ENCODE measurements around the gene GPR139.
A peak's percentile ranks its signal among the peaks of the same experiment; 100 is the strongest.

GPR139 gene

GRCh38 chr16:20051611-20052010 is 22.1 kb downstream of the GPR139 start:
- DNase-seq: no peak

DNA sequence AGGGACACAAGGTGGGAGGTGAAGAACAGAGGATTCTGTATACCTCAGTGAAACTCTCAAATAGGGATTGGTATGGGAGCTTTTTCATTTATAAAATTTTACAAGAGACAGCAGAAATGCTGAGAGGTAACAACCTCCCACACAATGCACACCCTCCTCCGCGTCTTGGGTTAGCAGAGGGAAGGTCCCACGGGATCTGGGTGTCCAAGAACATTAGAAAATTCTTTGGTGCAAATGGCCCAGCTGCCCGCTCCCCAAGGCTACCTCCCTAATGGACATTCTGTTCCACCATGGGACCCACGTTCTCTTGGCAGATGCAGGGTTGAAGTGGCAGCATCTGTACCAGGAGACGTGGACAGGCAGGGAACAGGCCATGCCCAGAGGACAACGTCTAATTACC is 22.5 kb downstream of the GPR139 start:
- no peak for DNase-seq

DNA sequence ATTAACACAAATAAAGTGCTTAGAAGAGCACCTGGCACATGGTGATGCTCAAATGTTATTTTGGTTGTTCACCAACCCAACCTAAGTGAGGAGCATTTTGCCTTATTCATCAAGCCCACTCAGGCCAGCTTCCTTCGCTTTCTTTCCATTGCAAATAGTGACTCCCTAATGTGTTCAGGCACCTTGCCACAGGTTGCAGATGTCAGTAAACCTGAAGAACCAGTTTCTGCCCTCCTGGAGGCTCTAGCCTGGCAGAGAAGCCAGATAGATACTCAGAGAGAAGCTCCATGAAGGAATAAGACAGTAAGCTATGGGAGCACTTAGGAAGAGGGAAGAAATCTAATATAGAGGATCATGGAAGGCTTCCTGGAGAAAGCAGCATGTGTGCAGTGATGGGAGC is 23.9 kb downstream of the GPR139 start:
- DNase-seq: peak; percentile 42

- DNase-seq: no peak
Measured at GRCh38 chr16:20045886-20046285, 27.8 kb downstream of the GPR139 start.

DNA sequence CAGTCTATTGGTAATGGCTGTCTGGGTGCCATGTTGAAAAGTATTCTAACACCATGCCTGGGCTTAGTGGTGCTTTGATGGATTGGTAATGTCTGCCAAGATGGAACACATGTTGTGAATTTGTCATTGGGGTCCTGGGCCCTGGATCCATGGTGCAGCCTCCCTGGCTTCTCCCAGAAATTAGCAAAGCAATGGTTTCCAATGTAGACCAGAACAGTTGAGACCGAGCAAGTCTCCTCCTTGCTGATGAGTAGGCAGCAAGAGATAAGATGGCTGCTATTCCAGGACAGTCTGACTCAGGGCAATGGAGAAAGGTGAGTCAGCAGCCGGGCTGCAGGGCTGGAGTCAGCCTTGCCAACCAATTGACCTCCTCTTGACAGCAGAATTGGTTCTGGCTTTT is 30.8 kb downstream of the GPR139 start:
- peak; percentile 21 for DNase-seq

GRCh38 chr16:20041924-20042596 is 31.6 kb downstream of the GPR139 start:
- no peak for DNase-seq

GRCh38 chr16:20040011-20040410 is 33.7 kb downstream of the GPR139 start:
- DNase-seq: no peak

GRCh38 chr16:20029611-20030010 is 44.1 kb downstream of the GPR139 start:
- DNase-seq: no peak

DNA sequence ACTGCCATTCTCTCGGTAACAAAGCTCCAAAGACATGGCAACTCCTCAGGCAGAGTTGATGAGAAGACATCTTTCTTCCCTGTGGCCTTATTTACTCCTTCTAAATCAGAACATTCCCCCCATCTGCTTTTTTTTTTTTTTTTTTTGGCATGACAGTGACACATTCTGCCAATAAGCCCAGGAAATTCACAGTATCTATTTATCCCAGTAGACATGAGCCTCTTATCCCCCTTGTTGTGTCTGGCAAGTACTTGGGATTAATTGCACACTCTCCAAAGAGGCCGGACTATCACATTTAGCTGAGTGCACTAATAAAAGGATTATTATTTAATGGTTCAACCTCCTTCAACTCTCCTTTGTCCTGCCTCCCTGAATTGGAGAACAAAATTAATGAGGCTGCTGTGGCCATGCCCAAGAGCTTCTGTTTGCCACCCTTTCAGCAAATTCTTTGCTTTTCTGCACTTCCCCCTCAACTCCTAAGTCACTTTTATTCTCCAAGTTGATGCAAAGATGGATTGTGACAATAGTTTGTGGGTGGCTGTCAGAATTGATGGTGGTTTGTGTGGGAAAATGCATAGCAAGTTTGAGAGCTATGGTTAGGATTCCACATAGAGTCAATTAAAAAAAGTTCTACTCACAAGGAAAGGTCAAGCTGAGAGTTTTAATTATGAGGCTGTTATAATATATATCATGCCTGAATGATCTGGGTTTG is 47.2 kb downstream of the GPR139 start:
- no peak for DNase-seq

- peak; percentile 15 for DNase-seq
Measured at GRCh38 chr16:20023190-20023589, 50.5 kb downstream of the GPR139 start.

DNA sequence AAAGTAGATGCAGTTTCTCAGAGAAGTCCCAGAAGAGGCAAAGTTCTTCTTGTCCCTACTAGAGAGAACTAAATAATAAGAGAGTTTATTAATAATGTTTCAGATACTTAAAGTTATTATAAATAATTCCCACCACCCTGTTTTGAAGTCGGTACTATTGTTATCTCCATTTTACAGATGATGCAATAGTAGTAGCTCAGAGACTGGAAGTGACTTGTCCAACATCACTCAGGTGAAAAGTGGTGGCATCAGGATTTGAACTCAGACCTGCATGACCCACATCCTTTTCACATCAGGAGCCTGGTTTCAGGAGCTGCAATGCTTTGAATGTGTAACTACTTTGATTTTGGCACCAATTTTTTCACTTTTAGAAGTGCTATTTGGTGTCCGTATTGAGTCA is 52.7 kb downstream of the GPR139 start:
- no peak for DNase-seq

- DNase-seq: no peak
Measured at GRCh38 chr16:20020083-20020482, 53.6 kb downstream of the GPR139 start.

DNA sequence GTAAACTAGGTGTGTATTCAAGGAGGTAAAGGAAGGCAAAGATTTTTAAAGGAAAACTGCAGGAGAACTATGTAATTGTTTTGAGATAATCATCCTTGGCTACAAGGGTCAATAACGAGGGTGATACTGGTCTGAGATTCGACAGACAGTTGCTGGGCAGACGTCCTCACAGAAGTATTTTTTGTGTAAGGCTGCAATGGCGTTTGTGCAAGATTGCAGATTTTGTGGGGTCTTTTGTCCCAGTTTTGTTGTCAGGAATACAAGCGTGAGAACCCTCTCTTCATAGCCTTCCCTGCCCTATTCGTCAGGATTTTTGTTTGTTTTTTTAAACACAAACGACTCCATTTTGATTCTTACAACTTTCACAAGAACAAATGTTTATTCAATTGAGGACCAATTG is 57.5 kb downstream of the GPR139 start:
- DNase-seq: no peak

- no peak for DNase-seq
Measured at GRCh38 chr16:20004931-20005330, 68.8 kb downstream of the GPR139 start.

DNA sequence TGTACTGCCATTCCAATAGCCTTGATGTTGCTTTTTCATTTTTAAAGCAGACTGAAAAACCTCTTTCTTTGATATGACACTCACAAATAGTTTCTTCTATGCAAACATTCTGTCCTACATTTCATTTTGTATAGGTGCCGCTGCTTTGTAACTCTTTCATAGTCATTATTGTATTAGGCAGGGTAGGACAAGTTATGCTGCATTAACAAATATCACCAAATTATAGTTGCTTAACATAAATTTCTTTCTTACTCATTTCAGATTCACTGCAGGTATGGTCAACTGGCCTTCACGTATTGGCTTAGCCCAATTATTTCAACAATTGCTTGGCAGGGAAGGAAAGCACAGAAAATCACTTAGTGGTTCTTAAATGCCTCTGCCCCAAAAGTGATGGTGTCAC is 70.8 kb downstream of the GPR139 start:
- no peak for DNase-seq

DNA sequence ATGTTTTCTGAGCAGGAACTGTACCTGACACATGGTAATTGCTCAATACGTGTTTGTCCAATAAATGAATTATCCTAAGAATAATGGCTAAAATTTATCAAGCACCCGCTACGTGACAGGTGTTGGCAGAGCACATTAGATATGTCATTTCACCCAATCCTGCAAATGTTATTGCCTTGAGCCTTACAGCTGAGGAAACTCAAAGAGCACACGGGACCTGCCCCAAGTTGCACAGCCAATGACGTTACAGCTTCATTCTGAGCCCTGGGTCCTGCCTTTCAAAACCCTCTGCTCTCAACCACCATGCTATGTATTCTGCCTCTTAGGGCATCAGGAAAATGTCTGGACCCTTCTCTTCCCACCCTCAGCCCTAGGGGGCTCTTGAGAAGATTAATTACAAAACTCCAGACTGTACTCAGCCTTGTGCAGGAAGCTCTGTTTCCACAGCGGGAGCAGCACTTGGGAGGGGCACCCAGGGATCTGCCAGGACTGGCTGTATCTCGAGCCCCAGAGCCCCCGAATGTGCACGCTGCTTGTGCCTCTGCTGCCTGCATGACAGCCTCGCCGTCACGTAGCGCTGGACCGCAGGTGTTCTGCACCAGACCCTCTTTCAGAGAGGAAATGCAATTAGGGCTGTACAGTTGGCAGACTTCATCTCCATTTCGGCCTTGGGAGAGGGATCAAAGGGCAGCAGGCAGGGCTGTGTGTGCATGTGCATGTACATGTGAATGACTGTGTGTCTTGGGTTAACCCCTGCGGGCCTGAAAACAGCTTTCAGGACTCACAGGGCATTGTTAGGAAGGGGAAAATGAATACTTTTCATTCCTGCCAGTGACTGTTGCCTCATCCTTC is 71.6 kb downstream of the GPR139 start:
- DNase-seq: no peak

DNA sequence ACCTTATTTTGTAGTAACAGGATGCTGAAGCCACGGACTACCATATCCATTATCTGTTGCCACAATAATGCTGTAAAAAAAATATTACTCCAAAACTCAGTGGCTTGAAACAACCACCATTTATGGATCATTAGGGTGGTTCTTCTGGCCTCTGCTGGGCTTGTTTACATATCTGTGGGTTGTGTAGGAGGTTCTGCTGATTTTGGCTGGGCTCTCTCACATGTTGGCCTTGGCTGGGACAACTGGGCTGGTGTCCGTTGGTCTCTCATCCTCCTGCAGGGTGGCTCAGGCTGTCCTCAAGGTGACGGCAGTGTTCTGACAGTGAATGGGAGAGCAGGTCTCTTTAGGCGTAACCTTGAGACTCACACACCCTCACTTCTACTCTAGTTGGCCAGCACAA is 76.0 kb downstream of the GPR139 start:
- DNase-seq: no peak

GRCh38 chr16:19997264-19997663 is 76.4 kb downstream of the GPR139 start:
- DNase-seq: peak; percentile 42

GRCh38 chr16:19994466-19995170 is 79.1 kb downstream of the GPR139 start:
- no peak for DNase-seq

- peak; percentile 50 for DNase-seq
Measured at GRCh38 chr16:19991614-19992013, 82.1 kb downstream of the GPR139 start.

- no peak for DNase-seq
Measured at GRCh38 chr16:19984135-19984534, 89.6 kb downstream of the GPR139 start.
